BLaER1 treated with 17β-estradiol and CSF1 and Interleukin-3, amounts not matched to agents 10 nM and 100 nM (cell line): ENCODE data around the gene ADAMTSL3.

Experiments used
- H3K27ac ChIP-seq, 11 experiments: shearing (Covaris generic); formaldehyde crosslinking; 2 replicates each; pipeline ENCODE4 v1.8.1; 2022
- H3K27me3 ChIP-seq, 11 experiments: shearing (Covaris generic); formaldehyde crosslinking; 2 replicates each; pipeline ENCODE4 v1.8.1; 2022
- H3K36me3 ChIP-seq, 11 experiments: shearing (Covaris generic); formaldehyde crosslinking; 2 replicates each; pipeline ENCODE4 v1.8.1; 2022
- H3K4me1 ChIP-seq, 10 experiments: shearing (Covaris generic); formaldehyde crosslinking; 2 replicates each; pipeline ENCODE4 v1.8.1; 2022
- H3K4me2 ChIP-seq, 11 experiments: shearing (Covaris generic); formaldehyde crosslinking; 2 replicates each; pipeline ENCODE4 v1.8.1; 2022
- H3K4me3 ChIP-seq, 10 experiments: shearing (Covaris generic); formaldehyde crosslinking; 2 replicates each; pipeline ENCODE4 v1.8.1; 2022
- H3K9ac ChIP-seq, 11 experiments: shearing (Covaris generic); formaldehyde crosslinking; 2 replicates each; pipeline ENCODE4 v1.8.1; 2022
- H3K9me3 ChIP-seq, 11 experiments: shearing (Covaris generic); formaldehyde crosslinking; replicated peaks in 1 of 11; 2 replicates each; pipeline ENCODE4 v1.8.1; 2022
- H4K20me1 ChIP-seq, 11 experiments: shearing (Covaris generic); formaldehyde crosslinking; 2 replicates each; pipeline ENCODE4 v1.8.1; 2022
- Cebpa-rat ChIP-seq, 11 experiments: shearing (Covaris generic); IDR thresholded peaks; 2 replicates each; pipeline ENCODE4 v1.8.1; 2022

Gene ADAMTSL3

DNA sequence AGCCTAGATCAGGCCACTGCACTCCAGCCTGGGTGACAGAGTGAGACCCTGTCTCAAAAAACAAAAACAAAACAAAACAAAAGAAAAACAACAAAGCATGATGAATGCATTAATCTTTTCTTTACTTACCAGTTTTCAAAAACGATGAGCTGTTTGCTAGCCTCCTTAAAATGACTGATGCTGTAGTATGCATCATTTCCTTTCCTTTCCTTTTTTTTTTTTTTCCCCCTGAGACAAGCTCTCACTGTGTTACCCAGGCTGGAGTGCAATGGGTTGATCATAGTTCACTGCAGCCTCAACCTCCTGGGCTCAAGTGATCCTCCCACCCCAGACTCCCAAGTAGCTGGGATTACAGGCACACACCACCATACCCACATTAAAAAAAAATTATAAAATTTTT, 202.0 kb downstream of the ADAMTSL3 start:
- Histone ChIP-seq H3K36me3 (no peaks in the 10 kb centered on the region), H3K9me3 (no peaks in the 10 kb centered on the region; a peak in 2 of 22 replicates), H3K27ac (no peak overlapping the region), H4K20me1 (no peaks in the 10 kb centered on the region), H3K4me3 (no peak overlapping the region), H3K27me3 (no peaks in the 10 kb centered on the region), H3K4me1 (no peaks in the 10 kb centered on the region), H3K9ac (no peak overlapping the region), H3K4me2 (no peak overlapping the region)
- TF ChIP-seq Cebpa-rat (IDR thresholded peaks at IDR 0.05), result no peak

DNA sequence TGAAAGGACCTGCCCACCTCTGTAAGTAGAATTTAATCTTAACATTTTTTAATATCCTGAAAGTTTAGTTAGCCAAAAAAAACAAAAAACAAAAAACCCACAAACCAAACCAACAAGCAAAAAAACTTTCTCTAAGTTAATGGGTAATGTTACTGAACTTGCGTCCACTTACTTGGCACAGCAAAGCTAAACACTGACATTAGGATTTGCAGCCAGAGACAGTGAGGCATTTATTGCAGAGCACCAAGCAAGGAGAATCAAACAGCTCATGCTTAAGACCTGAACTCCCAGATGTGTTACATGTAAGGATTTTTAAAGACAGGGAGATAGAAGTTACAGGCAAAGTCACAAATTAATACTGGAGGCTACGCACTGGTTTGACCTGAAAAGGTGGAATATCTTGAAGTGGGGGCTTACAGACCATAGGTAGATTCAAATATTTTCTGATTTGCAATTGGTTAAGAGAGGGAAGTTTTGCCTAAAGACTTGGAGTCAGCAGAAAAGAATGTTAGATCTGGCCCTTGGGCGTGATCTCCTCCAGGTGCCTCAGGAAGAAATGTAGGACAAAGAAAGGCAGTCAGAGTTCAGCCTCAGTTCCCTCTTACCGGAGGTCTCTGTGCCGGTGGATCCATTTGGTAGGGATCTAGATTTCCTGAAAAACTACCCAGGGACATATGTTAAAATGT, 205.0 kb downstream of the ADAMTSL3 start:
- no peak overlapping the region for H3K9ac ChIP-seq
- H4K20me1 ChIP-seq, result no peaks in the 10 kb centered on the region
- no peak overlapping the region for H3K27ac ChIP-seq
- no peaks in the 10 kb centered on the region for H3K36me3 ChIP-seq
- no peaks in the 10 kb centered on the region; a peak in 2 of 22 replicates for H3K9me3 ChIP-seq
- no peak for TF ChIP-seq Cebpa-rat (IDR thresholded peaks at IDR 0.05)
- no peak overlapping the region for H3K4me3 ChIP-seq
- H3K27me3 ChIP-seq, result no peaks in the 10 kb centered on the region
- H3K4me2 ChIP-seq, result no peak overlapping the region
- no peaks in the 10 kb centered on the region for H3K4me1 ChIP-seq

DNA sequence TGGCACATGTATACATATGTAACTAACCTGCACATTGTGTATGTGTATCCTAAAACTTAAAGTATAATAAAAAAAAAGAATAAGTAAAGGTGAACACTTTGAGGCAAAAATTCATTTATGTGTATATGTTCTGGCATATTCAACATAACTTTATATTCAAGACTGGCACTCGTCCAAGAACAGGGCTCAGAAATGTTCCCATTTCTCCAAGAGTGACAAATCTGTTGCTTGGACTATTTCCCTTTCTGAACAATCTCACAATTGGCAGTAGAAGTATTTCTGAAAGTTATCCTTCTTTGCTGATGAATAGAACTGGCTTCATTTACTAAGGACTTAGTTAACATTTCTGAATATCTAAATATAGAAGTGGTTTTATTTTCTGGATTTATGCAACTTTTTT, 212.8 kb downstream of the ADAMTSL3 start:
- no peak for TF ChIP-seq Cebpa-rat (IDR thresholded peaks at IDR 0.05)
- H3K27ac ChIP-seq, result no peak overlapping the region
- H3K9ac ChIP-seq, result no peak overlapping the region
- no peaks in the 10 kb centered on the region for H3K36me3 ChIP-seq
- no peaks in the 10 kb centered on the region for H3K27me3 ChIP-seq
- H3K4me2 ChIP-seq, result no peak overlapping the region
- H4K20me1 ChIP-seq, result no peaks in the 10 kb centered on the region; a peak in 1 of 22 replicates
- no peak overlapping the region for H3K4me3 ChIP-seq
- no peaks in the 10 kb centered on the region for H3K9me3 ChIP-seq
- no peaks in the 10 kb centered on the region for H3K4me1 ChIP-seq

DNA sequence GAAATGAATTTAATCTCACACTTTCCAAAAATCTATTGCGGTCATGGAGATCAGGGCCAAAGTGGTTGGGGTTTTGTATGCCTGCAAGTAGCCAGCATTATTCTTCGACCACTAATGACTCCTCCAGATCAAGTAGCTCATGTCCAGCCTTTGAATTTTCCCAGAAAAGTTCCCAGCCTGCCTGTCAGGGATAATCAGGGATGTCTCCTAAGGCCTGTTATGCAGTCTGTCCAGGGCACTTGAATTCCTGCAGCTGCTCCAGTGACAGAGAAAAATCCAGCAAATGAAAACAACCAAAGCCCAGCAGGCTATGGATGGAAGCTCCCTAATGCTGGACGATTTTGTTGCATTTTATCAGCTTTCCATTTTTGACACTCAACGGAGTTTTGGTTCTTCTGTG, 215.4 kb downstream of the ADAMTSL3 start:
- H3K4me2 ChIP-seq, result no peak overlapping the region
- H3K4me1 ChIP-seq, result no peaks in the 10 kb centered on the region
- no peaks in the 10 kb centered on the region for H3K36me3 ChIP-seq
- TF ChIP-seq Cebpa-rat (IDR thresholded peaks at IDR 0.05), result no peak
- no peaks in the 10 kb centered on the region; a peak in 1 of 22 replicates for H4K20me1 ChIP-seq
- no peaks in the 10 kb centered on the region for H3K27me3 ChIP-seq
- no peak overlapping the region for H3K9ac ChIP-seq
- H3K27ac ChIP-seq, result no peak overlapping the region
- H3K4me3 ChIP-seq, result no peak overlapping the region
- no peaks in the 10 kb centered on the region for H3K9me3 ChIP-seq

DNA sequence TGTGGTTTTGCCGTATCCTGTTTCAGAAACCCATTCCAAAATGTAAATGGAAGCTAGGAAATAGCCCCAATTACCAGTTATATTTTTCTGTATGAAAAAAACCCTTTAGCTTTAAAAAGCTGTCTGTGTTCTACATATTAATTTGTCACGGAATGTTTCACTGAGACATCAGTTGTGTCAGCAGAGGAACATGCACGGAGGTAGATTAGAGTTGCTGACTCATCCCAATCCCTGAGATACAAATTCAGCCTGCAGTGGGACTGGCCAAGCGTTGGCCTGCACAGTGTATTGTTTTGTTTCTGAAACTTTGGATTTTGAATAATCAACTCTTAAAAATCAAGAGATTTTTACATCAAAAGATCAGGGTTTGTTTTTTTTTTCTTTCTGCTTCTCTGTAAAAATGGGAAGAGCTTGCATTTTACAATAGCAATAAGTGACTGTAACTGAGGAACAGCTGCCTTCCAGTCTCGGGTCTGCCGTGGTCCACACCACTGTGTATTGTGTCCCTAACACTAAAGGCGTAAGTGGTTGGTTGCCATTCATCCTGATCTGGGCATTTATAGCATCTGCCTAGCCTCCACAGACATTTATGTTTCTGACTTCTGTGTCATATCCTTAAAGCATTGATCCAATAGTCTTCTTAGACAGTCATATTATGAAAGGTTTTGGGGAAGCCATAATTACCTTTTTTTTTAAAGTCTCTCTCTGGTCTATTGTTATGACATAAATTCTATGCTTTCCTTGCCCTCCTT, 218.1 kb downstream of the ADAMTSL3 start:
- Histone ChIP-seq H3K27ac (no peak overlapping the region), H3K4me2 (no peak overlapping the region), H3K9me3 (no peaks in the 10 kb centered on the region), H3K4me1 (no peaks in the 10 kb centered on the region), H3K4me3 (no peak overlapping the region), H4K20me1 (no peaks in the 10 kb centered on the region; a peak in 1 of 22 replicates), H3K9ac (no peak overlapping the region), H3K27me3 (no peaks in the 10 kb centered on the region), H3K36me3 (no peaks in the 10 kb centered on the region)
- no peak for TF ChIP-seq Cebpa-rat (IDR thresholded peaks at IDR 0.05)

DNA sequence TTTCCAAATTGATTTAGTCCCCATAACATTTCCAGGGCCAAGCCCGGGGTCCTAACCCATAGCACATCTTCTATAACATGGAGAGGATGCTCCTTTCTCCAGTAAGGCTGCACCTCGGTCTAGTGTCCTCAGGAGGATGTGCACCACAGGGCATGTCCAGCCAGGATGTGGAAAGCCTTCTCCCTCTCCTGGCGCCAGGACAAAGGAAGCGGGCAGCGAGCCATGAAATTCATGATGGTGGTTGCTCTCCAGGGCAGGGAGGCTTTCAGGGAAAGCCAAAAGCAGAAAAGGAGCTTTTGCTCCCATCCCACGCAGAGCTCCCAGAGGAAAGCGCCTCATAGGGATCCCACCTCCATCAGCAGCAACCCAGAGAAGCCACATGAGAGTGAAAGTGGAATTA, 220.0 kb downstream of the ADAMTSL3 start:
- Histone ChIP-seq H3K9ac (no peak overlapping the region), H3K27me3 (no peaks in the 10 kb centered on the region), H4K20me1 (no peaks in the 10 kb centered on the region; a peak in 1 of 22 replicates), H3K9me3 (no peaks in the 10 kb centered on the region), H3K27ac (no peak overlapping the region), H3K36me3 (no peaks in the 10 kb centered on the region), H3K4me1 (no peaks in the 10 kb centered on the region), H3K4me3 (no peak overlapping the region), H3K4me2 (no peak overlapping the region)
- no peak for TF ChIP-seq Cebpa-rat (IDR thresholded peaks at IDR 0.05)

DNA sequence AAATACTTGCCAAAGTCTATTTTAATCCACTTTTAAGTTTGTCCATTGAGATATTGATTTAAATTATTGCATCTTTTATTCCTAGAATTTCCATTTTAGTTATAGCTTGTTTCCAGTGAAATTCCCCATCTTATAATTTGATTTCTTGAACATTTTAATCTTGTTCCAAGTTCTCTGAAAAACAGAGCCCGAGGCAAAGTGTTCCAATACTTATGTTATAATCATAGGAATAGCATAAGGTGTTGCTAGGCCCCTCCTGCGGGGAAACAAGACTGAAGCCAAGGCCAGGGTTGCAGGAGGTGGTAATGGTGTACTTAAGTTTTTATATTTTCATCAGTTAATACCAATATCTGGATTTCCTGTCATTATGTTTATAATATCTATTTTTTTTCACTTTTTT, 226.6 kb downstream of the ADAMTSL3 start:
- TF ChIP-seq Cebpa-rat (IDR thresholded peaks at IDR 0.05), result no peak
- Histone ChIP-seq H3K4me2 (no peak overlapping the region), H3K4me3 (no peak overlapping the region), H4K20me1 (no peaks in the 10 kb centered on the region), H3K9me3 (no peaks in the 10 kb centered on the region), H3K4me1 (no peaks in the 10 kb centered on the region), H3K27me3 (no peaks in the 10 kb centered on the region), H3K36me3 (no peaks in the 10 kb centered on the region), H3K27ac (no peak overlapping the region), H3K9ac (no peak overlapping the region)

DNA sequence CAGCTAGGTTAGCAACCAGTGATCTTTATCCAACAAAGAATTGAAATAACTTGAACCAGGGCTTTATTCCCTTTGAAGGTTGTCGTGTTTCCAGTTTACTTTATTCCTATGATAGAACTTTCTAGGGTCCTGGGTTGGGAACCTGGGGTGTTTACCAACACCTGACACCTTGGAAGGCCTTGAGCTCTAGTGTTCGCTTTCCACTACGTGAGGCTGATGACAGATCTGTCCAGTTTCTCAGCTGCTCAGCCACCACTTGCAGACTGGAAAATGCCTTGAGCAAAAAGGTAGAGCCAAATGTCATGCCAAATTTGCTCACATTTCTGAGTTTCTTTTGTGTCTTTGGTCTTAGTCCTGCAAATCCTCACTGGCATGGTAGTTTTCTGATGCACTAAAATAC, 227.2 kb downstream of the ADAMTSL3 start:
- H3K4me3 ChIP-seq, result no peak overlapping the region
- H3K36me3 ChIP-seq, result no peaks in the 10 kb centered on the region
- TF ChIP-seq Cebpa-rat (IDR thresholded peaks at IDR 0.05), result no peak
- no peak overlapping the region for H3K9ac ChIP-seq
- H3K4me1 ChIP-seq, result no peaks in the 10 kb centered on the region
- no peaks in the 10 kb centered on the region for H4K20me1 ChIP-seq
- H3K27me3 ChIP-seq, result no peaks in the 10 kb centered on the region
- H3K9me3 ChIP-seq, result no peaks in the 10 kb centered on the region
- no peak overlapping the region for H3K4me2 ChIP-seq
- no peak overlapping the region for H3K27ac ChIP-seq

DNA sequence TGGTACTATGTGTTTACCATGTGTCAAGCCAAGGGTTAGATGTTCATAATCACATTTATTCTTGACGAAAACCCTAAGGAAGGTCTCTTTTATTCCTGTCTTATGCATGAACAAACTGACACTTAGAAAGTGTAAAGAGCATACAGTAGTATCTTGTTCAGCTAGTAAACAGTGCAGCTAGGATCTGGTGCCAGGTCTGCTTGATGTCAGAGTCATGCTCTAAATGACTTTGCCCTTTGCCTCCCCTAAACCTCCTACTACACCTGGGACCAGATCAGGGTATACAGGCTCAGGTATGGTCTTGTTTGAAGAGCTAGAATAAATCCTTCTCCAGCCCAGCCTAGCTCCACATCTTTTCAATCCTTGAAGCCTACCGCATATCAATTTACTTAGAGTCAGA, 232.4 kb downstream of the ADAMTSL3 start:
- Histone ChIP-seq H3K4me1 (peaks cover 11 to 17% (median 14%) of the 10 kb centered on the region in 10 experiments; a peak in 18 of 20 replicates), H3K9me3 (no peaks in the 10 kb centered on the region), H4K20me1 (no peaks in the 10 kb centered on the region), H3K27me3 (no peaks in the 10 kb centered on the region), H3K36me3 (no peaks in the 10 kb centered on the region), H3K4me2 (no peak overlapping the region), H3K4me3 (no peak overlapping the region), H3K27ac (no peak overlapping the region), H3K9ac (no peak overlapping the region)
- no peak for TF ChIP-seq Cebpa-rat (IDR thresholded peaks at IDR 0.05)

DNA sequence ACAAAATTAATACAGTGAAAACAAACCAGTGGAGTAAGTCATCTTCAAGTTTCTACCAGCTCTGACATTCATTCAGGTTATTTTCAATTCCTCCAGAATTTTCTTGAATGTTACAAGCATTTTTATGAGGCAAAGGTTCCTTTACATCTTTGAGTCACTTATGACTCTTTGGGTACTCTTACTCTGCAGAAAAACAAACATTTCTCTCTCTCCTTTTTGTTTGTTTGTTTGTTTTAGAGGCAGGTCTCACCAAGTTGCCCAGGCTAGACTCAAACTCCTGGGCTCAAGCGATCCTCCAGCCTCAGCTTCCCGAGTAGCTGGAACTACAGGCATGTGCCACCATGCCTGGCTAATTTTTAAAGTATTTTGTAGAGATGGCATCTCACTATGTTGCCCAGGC, 233.5 kb downstream of the ADAMTSL3 start:
- Histone ChIP-seq H3K9ac (no peak overlapping the region), H3K9me3 (no peaks in the 10 kb centered on the region), H3K27me3 (no peaks in the 10 kb centered on the region), H4K20me1 (no peaks in the 10 kb centered on the region), H3K4me2 (no peak overlapping the region), H3K27ac (no peak overlapping the region), H3K4me3 (no peak overlapping the region), H3K36me3 (no peaks in the 10 kb centered on the region), H3K4me1 (peaks cover 11 to 18% (median 15%) of the 10 kb centered on the region in 10 experiments; a peak in 18 of 20 replicates)
- no peak for TF ChIP-seq Cebpa-rat (IDR thresholded peaks at IDR 0.05)
